Esophagus muscularis mucosa (tissue), 4 donors: ENCODE results near the gene RFPL1. TPM values are rescaled to one million over a fixed set of nuclear protein-coding genes. Genes with fewer than 3 reads are reported as not detected.
"Not testable (repeated sequence)": the region's sequence is repeated elsewhere in the genome, so short reads cannot be mapped to it uniquely, and the experiment has no call there.

Experiments used
- DNase-seq: peaks from one replicate; pipeline ENCODE4 v3.0.0-alpha.2; 2017; ENCODE audit errors: extremely low spot score
- H3K27ac ChIP-seq, 4 donors: fragments of 200-600 bp; sonication (generic); replicated peaks in 1 of 4; 1 replicate in 3 of 4; 2 replicates in 1 of 4; pipeline ENCODE4 v1.5.1; 2016 to 2019; ENCODE audit warnings: mild to moderate bottlenecking in 1 of 4
- H3K27me3 ChIP-seq, 4 donors: fragments of 200-600 bp; sonication (generic); one replicate each; pipeline versions ENCODE4 v1.5.1 to v1.6.0; 2016 to 2019
- H3K36me3 ChIP-seq, 4 donors: fragments of 200-600 bp; sonication (generic); one replicate each; pipeline ENCODE4 v1.5.1; 2016 to 2019
- H3K4me1 ChIP-seq, 4 donors: fragments of 200-600 bp; sonication (generic); one replicate each; pipeline ENCODE4 v1.5.1; 2016 to 2019
- H3K4me3 ChIP-seq, 4 donors: fragments of 200-600 bp; sonication (generic); 1 replicate in 2 of 4; 2 replicates in 2 of 4; pipeline ENCODE4 v1.5.1; 2016 to 2019; ENCODE audit warnings: mild to moderate bottlenecking in 4 of 4, moderate library complexity in 1 of 4
- H3K9me3 ChIP-seq, 4 donors: fragments of 200-600 bp; sonication (generic); 1 replicate in 3 of 4; 2 replicates in 1 of 4; pipeline ENCODE4 v1.5.1; 2016 to 2019
- CTCF ChIP-seq, 3 experiments: fragments of 200-600 bp in 2 of 3; fragments of 450-650 bp in 1 of 3; sonication (generic) in 2 of 3; IDR thresholded peaks; one replicate each; pipeline ENCODE4 v1.5.1; 2017 to 2019; ENCODE audit warnings: antibody characterized with exemption in 3 of 3, mild to moderate bottlenecking in 2 of 3, moderate library complexity in 1 of 3
- EP300 ChIP-seq: sonication (generic); formaldehyde crosslinking; IDR thresholded peaks from one replicate; pipeline ENCODE4 v1.6.1; 2017; ENCODE audit warnings: antibody characterized with exemption
- POLR2A ChIP-seq: fragments of 450-650 bp; IDR thresholded peaks from one replicate; pipeline ENCODE4 v1.6.1; 2017; ENCODE audit warnings: antibody characterized with exemption, moderate library complexity, mild to moderate bottlenecking, low read depth
- POLR2AphosphoS5 ChIP-seq, 2 donors: sonication (generic); formaldehyde crosslinking; IDR thresholded peaks; one replicate each; pipeline ENCODE4 v1.6.1; 2017; ENCODE audit warnings: antibody characterized with exemption in 2 of 2
- WGBS: methylation state at CpG from one replicate; pipeline ENCODE4 v1.1.5; 2018; 5-methylcytosine and 5-hydroxymethylcytosine counted together
- intact Hi-C: fragments of 100-400 bp; cut with DNase I; formaldehyde crosslinking; loops from one replicate; pipeline ENCODE4 v1.15.1; 2023
- small RNA-seq, 3 donors: library from RNA; depleted of rRNA; stranded (forward); fragments of <200 nt; gene quantifications; one replicate each; pipeline ENCODE3, GENCODE V24; 2016
- total RNA-seq, 4 donors: library from RNA; depleted of rRNA; stranded (reverse); fragments of >200 nt; gene quantifications; one replicate each; pipeline versions ENCODE4 v1.1.0 to v1.2.1, GENCODE V29; 2016

Gene RFPL1
- total RNA-seq, 4 donors from 2014 or later, result not detected

- 85% methylated on average over 6 of the region's 6 CpGs for WGBS
- no peaks in the 10 kb centered on the region for H3K9me3 ChIP-seq
- no peak overlapping the region for H3K27ac ChIP-seq
- DNase-seq, result no peak
- H3K36me3 ChIP-seq, result no peaks in the 10 kb centered on the region
- TF ChIP-seq EP300 (no peak), POLR2AphosphoS5 (IDR thresholded peaks at IDR 0.05) (no peak), CTCF (IDR thresholded peaks at IDR 0.05) (no peak), POLR2A (no peak)
- intact Hi-C loops, result no loop called here
- H3K27me3 ChIP-seq, result peaks cover 0 to 10% (median 0%) of the 10 kb centered on the region in 4 donors
- H3K4me1 ChIP-seq, result no peaks in the 10 kb centered on the region
- no peak overlapping the region for H3K4me3 ChIP-seq
Observed at GRCh38 chr22:29487426-29487986, 49.1 kb downstream of the RFPL1 start.

GRCh38 chr22:29489127-29489780 lies 50.9 kb downstream of the RFPL1 start:
- H3K4me1 ChIP-seq, intact Hi-C loops, H3K36me3 ChIP-seq, DNase-seq, H3K9me3 ChIP-seq, H3K27ac ChIP-seq, H3K4me3 ChIP-seq, H3K27me3 ChIP-seq: not testable (repeated sequence)
- WGBS, result 64% methylated on average over 8 of the region's 8 CpGs

- H3K9me3 ChIP-seq, result no peaks in the 10 kb centered on the region
- no peaks in the 10 kb centered on the region for H3K4me1 ChIP-seq
- WGBS, result 92% methylated on average over 6 of the region's 6 CpGs
- intact Hi-C loops, result no loop called here
- no peak for TF ChIP-seq POLR2A
- no peak for TF ChIP-seq POLR2AphosphoS5 (IDR thresholded peaks at IDR 0.05)
- TF ChIP-seq CTCF (IDR thresholded peaks at IDR 0.05), result no peak
- TF ChIP-seq EP300, result no peak
- H3K27ac ChIP-seq, result no peak overlapping the region
- H3K36me3 ChIP-seq, result no peaks in the 10 kb centered on the region
- DNase-seq, result no peak
- no peaks in the 10 kb centered on the region for H3K27me3 ChIP-seq
- no peak overlapping the region for H3K4me3 ChIP-seq
Observed at GRCh38 chr22:29491012-29491411, 52.6 kb downstream of the RFPL1 start.

Small RNA genes within 50 kb of the gene (small RNA-seq; reads per million reads assigned to genes)
- gene AC000041.1, result 0 reads per million in 3 donors

Other genes starting within 250 kb of the RFPL1 start
- 1 to 10 TPM in 2 of 4 donors, under 1 TPM in 2; 0.65 to 4.0 (median 0.93) TPM for gene EMID1, start 232.7 kb upstream of the RFPL1 start, total RNA-seq
- 10 to 100 TPM; 12.6 to 23.5 (median 20.7) TPM for gene RHBDD3, start 170.6 kb upstream of the RFPL1 start, total RNA-seq
- gene EWSR1, start 170.3 kb upstream of the RFPL1 start, total RNA-seq, result 100 to 1,000 TPM; 183 to 203 (median 198) TPM
- 10 to 100 TPM; 25.8 to 63.9 (median 38.8) TPM for gene GAS2L1, start 131.9 kb upstream of the RFPL1 start, total RNA-seq
- gene RASL10A, start 122.9 kb upstream of the RFPL1 start, total RNA-seq, result 1 to 10 TPM in 1 of 4 donors, under 1 TPM in 2, not detected in 1; 0.50 to 1.6 (median 0.84) TPM
- 10 to 100 TPM; 55.6 to 72.2 (median 57.4) TPM for gene AP1B1, start 50.0 kb upstream of the RFPL1 start, total RNA-seq
- gene NEFH, start 41.6 kb downstream of the RFPL1 start, total RNA-seq, result 1 to 10 TPM; 1.2 to 2.7 (median 2.0) TPM
- gene THOC5, start 115.2 kb downstream of the RFPL1 start, total RNA-seq, result 10 to 100 TPM; 38.6 to 56.1 (median 48.6) TPM
- 10 to 100 TPM in 2 of 4 donors, 1 to 10 TPM in 2; 5.6 to 17.7 (median 10.8) TPM for gene NIPSNAP1, start 142.5 kb downstream of the RFPL1 start, total RNA-seq
- 10 to 100 TPM; 34.5 to 47.3 (median 42.0) TPM for gene NF2, start 165.1 kb downstream of the RFPL1 start, total RNA-seq